Activated naive CD8-positive, alpha-beta T cell treated with anti-CD3 and anti-CD28 coated beads, Interleukin-2, amount 50 U/mL, for 24 hours (primary cell): ENCODE measurements around the gene SIM2.
A peak's percentile ranks its signal among the peaks of the same experiment; 100 is the strongest.

Experiments used
- ATAC-seq: fragments of 150-1000 bp; cut with Tn5 transposase; one replicate; pipeline ENCODE4 v1.10.0; 2021
- DNase-seq: peaks from one replicate; pipeline ENCODE4 v3.0.0; 2021
- H3K27ac Mint-ChIP-seq: one replicate; pipeline ENCODE4 v1.8.0; 2021; ENCODE audit warnings: mild to moderate bottlenecking, mixed read lengths
- H3K27me3 Mint-ChIP-seq: one replicate; pipeline ENCODE4 v1.8.0; 2021; ENCODE audit warnings: mixed read lengths
- H3K36me3 Mint-ChIP-seq: one replicate; pipeline ENCODE4 v1.8.0; 2021; ENCODE audit warnings: low read depth, mixed read lengths
- H3K4me1 Mint-ChIP-seq: one replicate; pipeline ENCODE4 v1.8.0; 2021; ENCODE audit warnings: mixed read lengths
- H3K4me3 Mint-ChIP-seq: one replicate; pipeline ENCODE4 v1.8.0; 2021; ENCODE audit warnings: mild to moderate bottlenecking, moderate library complexity, mixed read lengths
- H3K9me3 Mint-ChIP-seq: one replicate; pipeline ENCODE4 v1.8.0; 2021; ENCODE audit warnings: mixed read lengths

Gene SIM2

DNA sequence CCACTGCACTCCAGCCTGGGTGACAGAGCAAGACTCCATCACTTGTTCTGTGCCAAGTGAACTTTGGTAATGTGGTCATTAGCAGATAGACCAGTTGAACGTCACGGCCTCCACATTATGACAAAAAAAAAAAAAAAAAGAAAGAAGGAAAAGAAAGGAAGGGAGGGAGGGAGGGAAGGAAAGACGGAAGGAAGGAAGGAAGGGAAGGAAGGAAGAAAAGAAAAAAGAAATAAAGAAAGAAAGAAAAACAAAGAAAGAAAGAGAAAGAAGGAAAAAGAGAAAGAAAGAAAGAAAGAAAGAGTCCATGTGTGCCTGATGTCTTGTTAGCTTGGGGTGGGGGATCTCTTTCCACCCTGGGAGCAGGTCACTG lies 45.3 kb downstream of the SIM2 start:
- Mint-ChIP-seq H3K36me3 (peaks cover 3% of the 10 kb centered on the region), H3K9me3 (no peaks in the 10 kb centered on the region), H3K4me1 (peaks cover 14% of the 10 kb centered on the region), H3K27me3 (peaks cover 40% of the 10 kb centered on the region), H3K27ac (no peak overlapping the region), H3K4me3 (no peak overlapping the region)
- DNase-seq (no peak), ATAC-seq (no peak)

DNA sequence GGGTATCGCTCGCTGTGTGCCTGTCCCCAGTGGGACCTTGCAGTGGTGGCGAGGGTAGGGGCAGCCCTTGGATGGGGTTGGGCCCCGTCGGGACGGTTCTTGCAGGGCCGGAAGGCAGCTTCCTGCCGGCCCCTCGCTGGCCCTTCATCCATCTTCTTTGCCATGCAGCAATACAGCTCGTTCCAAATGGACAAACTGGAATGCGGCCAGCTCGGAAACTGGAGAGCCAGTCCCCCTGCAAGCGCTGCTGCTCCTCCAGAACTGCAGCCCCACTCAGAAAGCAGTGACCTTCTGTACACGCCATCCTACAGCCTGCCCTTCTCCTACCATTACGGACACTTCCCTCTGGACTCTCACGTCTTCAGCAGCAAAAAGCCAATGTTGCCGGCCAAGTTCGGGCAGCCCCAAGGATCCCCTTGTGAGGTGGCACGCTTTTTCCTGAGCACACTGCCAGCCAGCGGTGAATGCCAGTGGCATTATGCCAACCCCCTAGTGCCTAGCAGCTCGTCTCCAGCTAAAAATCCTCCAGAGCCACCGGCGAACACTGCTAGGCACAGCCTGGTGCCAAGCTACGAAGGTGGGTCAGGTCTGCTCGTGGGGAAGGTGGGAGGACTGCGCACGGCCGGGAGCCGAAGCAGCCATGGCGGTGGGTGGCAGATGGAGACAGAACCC lies 45.8 kb downstream of the SIM2 start:
- H3K36me3 Mint-ChIP-seq = peaks cover 3% of the 10 kb centered on the region
- no peak overlapping the region for H3K27ac Mint-ChIP-seq
- no peaks in the 10 kb centered on the region for H3K9me3 Mint-ChIP-seq
- DNase-seq (no peak), ATAC-seq (no peak)
- peaks cover 43% of the 10 kb centered on the region for H3K27me3 Mint-ChIP-seq
- H3K4me1 Mint-ChIP-seq = peaks cover 14% of the 10 kb centered on the region
- no peak overlapping the region for H3K4me3 Mint-ChIP-seq

DNA sequence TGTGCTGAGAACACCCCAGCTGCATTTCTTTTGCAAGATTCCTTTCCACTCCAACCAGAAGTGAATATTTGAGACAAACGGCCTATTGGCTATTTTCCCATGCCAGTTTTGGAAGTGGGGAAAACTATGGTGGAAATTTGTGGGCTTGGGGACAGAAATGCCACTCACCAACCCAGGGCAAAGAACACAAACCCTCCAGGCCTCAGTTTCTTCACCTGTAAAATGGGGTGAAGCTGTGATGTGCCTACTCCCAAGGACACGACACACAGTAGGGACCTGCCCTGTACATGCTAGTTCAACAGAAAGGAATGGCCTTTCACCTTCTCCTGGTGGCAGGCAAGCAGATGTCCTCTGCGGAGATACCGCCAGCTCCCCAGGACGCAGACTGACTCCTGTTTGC lies 46.5 kb downstream of the SIM2 start:
- Mint-ChIP-seq H3K27ac (no peak overlapping the region), H3K4me3 (no peak overlapping the region), H3K9me3 (no peaks in the 10 kb centered on the region), H3K27me3 (peaks cover 43% of the 10 kb centered on the region), H3K4me1 (peaks cover 14% of the 10 kb centered on the region), H3K36me3 (peaks cover 3% of the 10 kb centered on the region)
- ATAC-seq (no peak), DNase-seq (no peak)

DNA sequence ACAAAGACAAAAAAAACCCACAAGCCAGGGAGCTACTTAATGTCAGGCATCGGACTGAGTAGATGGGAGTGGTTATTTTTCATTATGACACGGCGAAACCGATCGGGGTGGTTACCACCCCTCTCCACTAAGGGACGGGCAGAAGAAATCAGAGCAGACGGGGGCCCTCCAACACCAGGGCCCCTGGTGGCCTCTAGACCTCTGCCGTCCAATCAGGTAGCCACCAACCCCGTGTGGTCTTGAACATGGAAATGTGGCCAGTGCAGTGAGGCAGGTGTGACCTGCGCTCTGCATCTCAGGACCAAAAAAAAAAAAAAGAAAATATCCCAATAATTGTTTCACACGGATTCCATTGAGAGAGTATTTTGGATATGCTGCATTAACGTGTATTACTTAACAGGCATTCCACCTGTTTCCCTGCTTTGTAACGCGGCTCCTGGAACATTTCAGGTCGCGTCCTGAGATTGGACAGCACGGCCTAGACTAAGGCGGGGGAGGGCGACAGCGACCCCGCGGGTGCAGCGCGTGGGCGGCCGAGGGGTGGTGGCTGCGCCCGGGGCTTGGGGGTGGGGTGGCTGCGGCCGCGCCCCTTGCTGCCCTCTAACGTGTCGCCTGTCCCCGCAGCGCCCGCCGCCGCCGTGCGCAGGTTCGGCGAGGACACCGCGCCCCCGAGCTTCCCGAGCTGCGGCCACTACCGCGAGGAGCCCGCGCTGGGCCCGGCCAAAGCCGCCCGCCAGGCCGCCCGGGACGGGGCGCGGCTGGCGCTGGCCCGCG lies 48.3 kb downstream of the SIM2 start:
- peaks cover 3% of the 10 kb centered on the region for H3K36me3 Mint-ChIP-seq
- peaks cover 14% of the 10 kb centered on the region for H3K4me1 Mint-ChIP-seq
- peak overlapping the region; percentile 67 for H3K4me3 Mint-ChIP-seq
- H3K27me3 Mint-ChIP-seq = peaks cover 41% of the 10 kb centered on the region
- no peaks in the 10 kb centered on the region for H3K9me3 Mint-ChIP-seq
- H3K27ac Mint-ChIP-seq = no peak overlapping the region
- no peak for ATAC-seq
- DNase-seq = no peak

DNA sequence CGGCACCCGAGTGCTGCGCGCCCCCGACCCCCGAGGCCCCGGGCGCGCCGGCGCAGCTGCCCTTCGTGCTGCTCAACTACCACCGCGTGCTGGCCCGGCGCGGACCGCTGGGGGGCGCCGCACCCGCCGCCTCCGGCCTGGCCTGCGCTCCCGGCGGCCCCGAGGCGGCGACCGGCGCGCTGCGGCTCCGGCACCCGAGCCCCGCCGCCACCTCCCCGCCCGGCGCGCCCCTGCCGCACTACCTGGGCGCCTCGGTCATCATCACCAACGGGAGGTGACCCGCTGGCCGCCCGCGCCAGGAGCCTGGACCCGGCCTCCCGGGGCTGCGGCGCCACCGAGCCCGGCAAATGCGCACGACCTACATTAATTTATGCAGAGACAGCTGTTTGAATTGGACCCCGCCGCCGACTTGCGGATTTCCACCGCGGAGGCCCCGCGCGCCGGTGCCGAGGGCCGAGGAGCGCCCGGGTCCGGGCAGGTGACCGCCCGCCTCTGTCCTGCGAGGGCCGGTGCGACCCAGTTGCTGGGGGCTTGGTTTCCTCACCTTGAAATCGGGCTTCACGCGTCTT lies 49.0 kb downstream of the SIM2 start:
- peak; percentile 61 for DNase-seq
- peak overlapping the region; percentile 70 for H3K4me3 Mint-ChIP-seq
- ATAC-seq = peak; percentile 42

DNA sequence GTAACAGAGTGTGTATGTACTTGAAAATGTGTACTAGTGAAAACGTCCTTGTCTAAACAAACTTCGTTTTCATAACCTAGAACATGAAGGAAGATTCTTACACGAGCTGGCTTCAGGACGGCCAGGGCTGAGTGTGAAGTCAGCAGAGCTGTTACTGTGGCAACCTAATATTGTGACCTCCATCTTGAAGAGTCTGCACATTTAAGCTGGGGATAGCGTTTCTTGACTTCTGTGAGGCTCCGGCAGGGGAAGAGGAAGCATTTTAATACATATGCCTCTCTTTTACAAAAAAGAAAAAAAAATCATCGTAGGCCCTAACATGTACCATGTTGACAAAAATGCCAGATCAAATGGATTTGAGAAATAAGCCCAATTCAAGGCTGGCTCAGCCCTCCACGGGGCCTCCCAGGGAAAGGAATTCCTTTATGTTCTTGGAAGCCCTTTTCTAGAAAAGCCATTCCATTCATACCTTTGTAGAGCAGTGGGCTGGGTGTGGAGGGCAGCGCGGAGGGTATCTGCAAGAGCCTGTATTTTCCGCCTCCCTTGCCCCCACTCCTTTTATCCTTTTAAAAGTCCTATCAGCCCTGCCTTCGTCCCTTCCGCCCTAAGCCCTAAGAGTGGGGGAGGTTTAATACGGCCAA lies 51.1 kb downstream of the SIM2 start:
- H3K4me1 Mint-ChIP-seq = peaks cover 14% of the 10 kb centered on the region
- H3K36me3 Mint-ChIP-seq = peaks cover 12% of the 10 kb centered on the region
- no peaks in the 10 kb centered on the region for H3K9me3 Mint-ChIP-seq
- H3K4me3 Mint-ChIP-seq = no peak overlapping the region
- H3K27ac Mint-ChIP-seq = no peak overlapping the region
- H3K27me3 Mint-ChIP-seq = peaks cover 27% of the 10 kb centered on the region
- DNase-seq = no peak
- no peak for ATAC-seq

More for the DNA sequence above, 49.0 kb downstream of the SIM2 start:
- Mint-ChIP-seq H3K36me3 (peaks cover 3% of the 10 kb centered on the region), H3K27ac (no peak overlapping the region), H3K27me3 (peaks cover 41% of the 10 kb centered on the region), H3K4me1 (peaks cover 14% of the 10 kb centered on the region), H3K9me3 (no peaks in the 10 kb centered on the region)

DNA sequence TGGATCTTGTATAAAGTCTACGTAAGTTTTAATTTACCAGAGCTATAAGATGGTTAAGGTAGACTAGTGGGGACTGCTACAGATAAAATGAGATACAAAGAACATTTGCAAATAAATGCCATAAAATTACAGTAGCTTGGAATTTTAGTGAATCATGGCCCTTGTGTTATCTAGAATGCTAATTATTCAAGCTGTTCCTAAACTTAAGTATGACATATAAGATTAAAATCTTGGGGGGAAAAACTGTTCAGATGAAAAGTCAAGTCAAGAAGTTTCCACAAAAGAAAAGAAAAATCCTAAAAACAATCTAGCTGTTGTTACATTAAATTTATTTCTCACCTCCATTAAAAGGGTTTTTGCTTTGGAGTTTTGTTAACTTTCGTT lies 51.7 kb downstream of the SIM2 start:
- peaks cover 24% of the 10 kb centered on the region for H3K27me3 Mint-ChIP-seq
- DNase-seq = no peak
- H3K36me3 Mint-ChIP-seq = peaks cover 12% of the 10 kb centered on the region
- no peaks in the 10 kb centered on the region for H3K9me3 Mint-ChIP-seq
- ATAC-seq = no peak
- no peak overlapping the region for H3K4me3 Mint-ChIP-seq
- H3K27ac Mint-ChIP-seq = no peak overlapping the region
- H3K4me1 Mint-ChIP-seq = peaks cover 14% of the 10 kb centered on the region

DNA sequence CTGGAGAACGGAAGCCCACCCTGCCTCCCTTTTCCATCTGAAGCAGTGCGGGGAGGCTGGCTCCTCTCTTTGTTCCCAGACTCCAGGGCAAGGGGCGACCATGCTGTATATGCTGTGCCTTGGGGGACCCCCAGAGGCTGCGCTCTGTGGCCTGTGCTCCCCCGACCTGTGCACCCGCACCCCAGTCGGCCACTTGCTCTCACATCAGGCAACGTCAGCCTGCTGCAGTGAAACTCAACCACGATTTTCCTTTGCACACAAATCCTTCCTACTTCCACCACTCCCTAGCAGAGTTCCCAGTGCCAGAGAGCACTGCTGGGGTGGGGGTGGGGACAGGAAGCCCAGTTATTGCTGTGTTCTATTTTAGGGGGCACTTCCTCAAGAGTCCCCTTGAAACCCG lies 52.5 kb downstream of the SIM2 start:
- H3K9me3 Mint-ChIP-seq = no peaks in the 10 kb centered on the region
- H3K27me3 Mint-ChIP-seq = peaks cover 22% of the 10 kb centered on the region
- DNase-seq = no peak
- peaks cover 14% of the 10 kb centered on the region for H3K4me1 Mint-ChIP-seq
- no peak overlapping the region for H3K4me3 Mint-ChIP-seq
- H3K36me3 Mint-ChIP-seq = peaks cover 14% of the 10 kb centered on the region
- no peak overlapping the region for H3K27ac Mint-ChIP-seq
- ATAC-seq = no peak

DNA sequence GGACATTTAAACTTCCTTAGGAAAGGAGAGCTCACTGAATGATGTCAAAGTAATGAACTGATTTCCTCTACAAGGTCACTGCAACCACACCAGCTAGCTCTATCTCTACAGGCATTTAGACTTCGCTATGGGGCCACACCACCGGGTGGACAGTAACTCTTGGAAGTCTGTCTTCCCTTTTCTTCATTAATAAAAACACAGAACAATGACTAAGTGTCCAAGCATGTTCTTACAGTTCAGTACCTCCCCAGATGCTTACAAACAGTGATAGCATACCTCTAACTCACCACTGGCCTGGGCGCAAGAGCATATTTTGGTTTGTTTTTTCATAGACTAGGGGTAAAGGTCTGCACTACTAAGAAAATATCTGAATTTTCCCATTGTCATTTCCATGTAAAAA lies 54.6 kb downstream of the SIM2 start:
- Mint-ChIP-seq H3K9me3 (no peaks in the 10 kb centered on the region), H3K27ac (no peak overlapping the region), H3K36me3 (peaks cover 16% of the 10 kb centered on the region), H3K27me3 (peaks cover 9% of the 10 kb centered on the region), H3K4me3 (no peak overlapping the region), H3K4me1 (peaks cover 3% of the 10 kb centered on the region)
- ATAC-seq = no peak
- no peak for DNase-seq

DNA sequence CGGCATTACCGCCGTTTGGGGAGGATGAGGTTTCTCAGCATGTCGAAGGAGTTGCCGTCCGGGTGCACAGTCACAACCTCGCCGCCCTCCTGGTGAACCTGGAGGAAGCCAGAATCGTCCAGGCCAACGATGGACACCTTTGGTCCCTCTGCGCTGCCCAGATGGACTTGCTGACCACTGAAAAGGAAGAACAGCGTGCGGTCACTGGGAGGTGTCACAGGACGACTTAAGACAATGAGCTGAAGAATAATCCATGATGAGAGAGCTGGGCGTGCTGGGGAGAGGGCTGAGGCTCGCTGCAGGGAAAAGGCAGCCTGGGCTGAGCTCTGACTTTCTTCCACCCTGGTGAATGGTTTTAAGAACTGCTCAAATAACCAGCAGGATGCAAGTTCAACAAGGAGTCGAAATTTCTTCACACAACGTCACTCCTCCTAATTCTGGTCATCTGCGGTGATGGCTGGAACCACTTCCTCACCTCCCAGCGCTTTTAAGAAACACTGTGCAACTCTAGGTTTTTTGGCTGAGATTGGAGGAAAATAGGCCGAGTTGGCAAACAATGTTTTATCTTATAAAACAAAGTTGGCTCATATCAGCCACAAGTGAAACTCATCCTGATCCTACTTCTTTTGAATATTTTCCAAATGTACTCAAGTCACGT lies 55.5 kb downstream of the SIM2 start:
- Mint-ChIP-seq H3K36me3 (peaks cover 20% of the 10 kb centered on the region), H3K9me3 (no peaks in the 10 kb centered on the region), H3K4me1 (no peaks in the 10 kb centered on the region), H3K27me3 (peaks cover under 1% of the 10 kb centered on the region), H3K27ac (no peak overlapping the region), H3K4me3 (no peak overlapping the region)
- no peak for ATAC-seq
- no peak for DNase-seq

DNA sequence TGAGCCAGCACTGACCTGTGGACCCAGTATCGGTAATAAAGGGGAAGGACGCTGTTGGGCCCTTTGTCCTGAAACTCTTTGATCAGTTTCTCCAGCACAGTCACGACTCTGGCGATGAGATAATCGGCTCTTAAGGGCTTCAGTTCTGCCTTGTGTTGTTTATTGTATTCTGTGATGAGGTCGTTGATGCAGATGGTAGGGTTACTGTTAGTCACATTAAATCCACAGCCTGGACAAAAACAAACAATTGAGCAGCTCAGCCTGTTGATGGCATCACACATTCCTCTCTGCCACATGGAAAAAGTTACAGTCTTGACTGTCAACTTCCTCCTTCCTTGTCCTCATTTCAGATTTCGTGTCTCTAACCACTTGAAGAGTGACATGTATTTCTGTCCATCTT lies 57.6 kb downstream of the SIM2 start:
- Mint-ChIP-seq H3K4me3 (no peak overlapping the region), H3K27ac (no peak overlapping the region), H3K27me3 (no peaks in the 10 kb centered on the region), H3K36me3 (peaks cover 20% of the 10 kb centered on the region), H3K9me3 (no peaks in the 10 kb centered on the region), H3K4me1 (no peaks in the 10 kb centered on the region)
- no peak for ATAC-seq
- DNase-seq = no peak

DNA sequence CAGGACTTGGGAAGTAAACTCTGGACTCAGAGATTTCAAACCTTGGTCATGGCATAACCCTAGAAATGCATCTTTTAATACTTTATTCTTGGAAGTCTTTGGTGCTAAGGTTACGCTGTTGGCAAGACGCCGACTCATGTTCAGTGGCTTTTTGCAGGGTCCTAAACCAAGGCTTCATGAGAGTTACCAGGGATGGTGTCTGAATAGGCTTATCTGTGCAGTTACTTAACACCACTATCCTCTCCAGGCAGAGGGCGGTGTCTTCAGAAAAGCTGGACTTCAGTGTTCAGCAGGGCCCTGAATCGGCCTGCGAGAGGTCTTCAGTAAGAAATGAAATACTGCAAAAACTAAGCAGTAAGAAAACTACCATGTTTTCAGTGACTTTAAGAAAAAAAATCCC lies 58.3 kb downstream of the SIM2 start:
- H3K4me1 Mint-ChIP-seq = no peaks in the 10 kb centered on the region
- ATAC-seq = no peak
- no peaks in the 10 kb centered on the region for H3K9me3 Mint-ChIP-seq
- H3K36me3 Mint-ChIP-seq = peaks cover 20% of the 10 kb centered on the region
- no peak overlapping the region for H3K27ac Mint-ChIP-seq
- no peak for DNase-seq
- no peaks in the 10 kb centered on the region for H3K27me3 Mint-ChIP-seq
- no peak overlapping the region for H3K4me3 Mint-ChIP-seq

DNA sequence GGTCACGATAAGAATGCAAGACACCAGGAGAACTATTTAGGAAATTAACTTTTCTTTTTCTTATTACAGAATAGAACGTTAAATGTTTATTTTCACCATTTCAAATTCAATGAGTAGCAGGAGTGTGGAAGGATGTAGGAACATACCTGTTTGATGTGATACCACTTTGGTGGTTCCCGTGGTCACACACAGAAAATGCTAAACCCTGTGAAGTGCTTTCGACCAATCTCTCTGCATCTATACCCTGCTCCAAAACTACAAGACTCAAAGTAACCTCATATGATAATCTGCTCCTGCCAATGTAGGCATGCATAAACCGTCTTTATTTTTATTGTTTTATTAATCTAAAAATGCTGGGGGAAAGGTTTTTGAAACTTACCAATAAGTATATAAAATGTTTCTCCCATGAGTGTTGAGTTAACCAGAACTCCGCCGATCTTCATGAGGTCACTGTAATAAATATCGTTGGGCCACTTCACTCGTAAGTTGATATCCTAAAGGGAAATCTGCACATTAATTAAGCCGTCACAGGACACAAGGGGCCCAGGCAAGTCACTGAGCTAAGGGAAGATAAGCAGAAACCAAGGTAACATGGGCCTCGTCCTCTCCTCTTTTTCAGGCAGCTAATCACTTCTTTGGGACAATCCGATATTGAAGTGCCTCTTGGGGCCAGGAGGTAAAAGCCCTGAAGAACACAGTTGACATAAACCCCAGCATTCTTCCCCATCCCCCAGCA lies 60.6 kb downstream of the SIM2 start:
- no peak for ATAC-seq
- DNase-seq = no peak
- Mint-ChIP-seq H3K27ac (no peak overlapping the region), H3K9me3 (no peaks in the 10 kb centered on the region), H3K36me3 (peaks cover 10% of the 10 kb centered on the region), H3K4me1 (no peaks in the 10 kb centered on the region), H3K4me3 (no peak overlapping the region), H3K27me3 (no peaks in the 10 kb centered on the region)

DNA sequence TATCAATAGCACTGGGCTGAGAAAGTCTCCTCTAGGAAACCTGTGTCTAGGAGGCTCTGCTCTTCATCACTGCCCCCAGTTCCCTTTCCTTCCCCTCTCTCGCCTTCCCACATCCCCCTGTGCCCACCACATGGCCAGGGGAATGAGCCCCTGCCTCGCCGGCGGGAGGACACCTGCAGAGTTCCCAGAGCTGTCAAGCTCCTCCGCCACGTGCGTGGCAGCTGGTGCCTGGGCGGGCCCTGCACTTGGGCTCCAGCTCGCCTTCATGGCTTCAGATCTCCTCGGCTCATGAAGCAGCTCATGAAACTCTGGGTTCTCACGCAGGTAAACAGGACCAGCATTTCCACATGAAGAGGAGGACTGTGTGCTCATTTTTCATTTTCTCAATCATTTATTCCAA lies 62.8 kb downstream of the SIM2 start:
- DNase-seq (no peak), ATAC-seq (no peak)
- H3K27ac Mint-ChIP-seq = no peak overlapping the region
- peaks cover 6% of the 10 kb centered on the region for H3K36me3 Mint-ChIP-seq
- H3K9me3 Mint-ChIP-seq = no peaks in the 10 kb centered on the region
- H3K4me1 Mint-ChIP-seq = no peaks in the 10 kb centered on the region
- H3K27me3 Mint-ChIP-seq = no peaks in the 10 kb centered on the region
- no peak overlapping the region for H3K4me3 Mint-ChIP-seq
